Epidermal melanocyte (primary cell): ENCODE data around the gene SPAG9.
"Not testable (repeated sequence)": the region's sequence is repeated elsewhere in the genome, so short reads cannot be mapped to it uniquely, and the experiment has no call there.

Experiments used
- DNase-seq: peaks from one replicate; pipeline ENCODE4 v3.0.0; 2011; ENCODE audit warnings: low spot score; ENCODE audit not compliant: insufficient read length

SPAG9 gene

GRCh38 chr17:51088868-51089267, 31.8 kb downstream of the SPAG9 start:
- DNase-seq: not testable (repeated sequence)

GRCh38 chr17:51088287-51088686, 32.4 kb downstream of the SPAG9 start:
- DNase-seq: no peak

- no peak for DNase-seq
Observed at GRCh38 chr17:51087072-51087757, 33.5 kb downstream of the SPAG9 start.

- no peak for DNase-seq
Observed at GRCh38 chr17:51085150-51085805, 35.4 kb downstream of the SPAG9 start.

- DNase-seq: no peak
Observed at GRCh38 chr17:51083981-51084380, 36.7 kb downstream of the SPAG9 start.

GRCh38 chr17:51083364-51083763, 37.3 kb downstream of the SPAG9 start:
- DNase-seq: not testable (repeated sequence)

- no peak for DNase-seq
Observed at GRCh38 chr17:51079049-51079448, 41.6 kb downstream of the SPAG9 start.

GRCh38 chr17:51078009-51078592, 42.6 kb downstream of the SPAG9 start:
- no peak for DNase-seq

GRCh38 chr17:51076821-51077220, 43.8 kb downstream of the SPAG9 start:
- no peak for DNase-seq

GRCh38 chr17:51071556-51071955, 49.1 kb downstream of the SPAG9 start:
- DNase-seq: no peak

- no peak for DNase-seq
Observed at GRCh38 chr17:51065466-51065865, 55.2 kb downstream of the SPAG9 start.

GRCh38 chr17:51064061-51064735, 56.5 kb downstream of the SPAG9 start:
- DNase-seq: no peak

GRCh38 chr17:51060396-51060795, 60.3 kb downstream of the SPAG9 start:
- no peak for DNase-seq

- DNase-seq: no peak
Observed at GRCh38 chr17:51059781-51060180, 60.9 kb downstream of the SPAG9 start.

- DNase-seq: no peak
Observed at GRCh38 chr17:51057534-51057933, 63.1 kb downstream of the SPAG9 start.

- DNase-seq: no peak
Observed at GRCh38 chr17:51056813-51057510, 63.7 kb downstream of the SPAG9 start.

GRCh38 chr17:51054748-51055147, 65.9 kb downstream of the SPAG9 start:
- no peak for DNase-seq

- no peak for DNase-seq
Observed at GRCh38 chr17:51052235-51052634, 68.4 kb downstream of the SPAG9 start.

- no peak for DNase-seq
Observed at GRCh38 chr17:51050291-51051033, 70.2 kb downstream of the SPAG9 start.

- peak; percentile 49 for DNase-seq
Observed at GRCh38 chr17:51046514-51047384, 73.9 kb downstream of the SPAG9 start.
